ENCODE results near the gene OTOG. TPM values are rescaled to one million over a fixed set of nuclear protein-coding genes. Genes with fewer than 3 reads are reported as not detected.

OTOG gene
- total and polyA plus RNA-seq, 4 donors, result not detected

DNA sequence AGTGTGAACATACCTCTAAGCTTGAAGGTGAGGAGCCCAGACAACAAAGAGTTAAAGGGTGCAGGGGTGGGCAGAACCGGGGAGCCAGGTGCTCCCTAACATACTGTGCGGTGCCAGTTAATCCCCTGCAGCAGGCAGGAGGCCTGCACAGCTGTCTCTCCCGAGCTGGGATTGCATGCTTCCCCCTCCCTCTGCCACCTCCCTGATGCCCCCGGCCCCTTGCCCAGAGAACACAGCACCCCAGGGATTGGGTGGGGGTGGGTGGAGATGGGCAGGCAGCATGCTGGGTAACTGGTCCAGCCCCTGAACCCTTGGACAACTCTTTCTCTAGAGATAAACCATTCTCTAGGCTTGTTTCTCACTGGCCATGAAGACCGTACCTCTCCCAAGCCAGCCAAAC lies 104.6 kb downstream of the OTOG start:
- Histone ChIP-seq H3K36me3 (ENCODE audit: control insufficient read depth in 1 of 2, insufficient read depth in 2 of 2, low read length in 1 of 2) (no peaks in the 10 kb centered on the region), H3K27ac (ENCODE audit: low read depth in 1 of 2, low read length in 2 of 2) (no peak overlapping the region), H3K9me3 (ENCODE audit: control insufficient read depth, low read length) (peaks cover 6% of the 10 kb centered on the region), H3K27me3 (ENCODE audit: control insufficient read depth in 1 of 2, insufficient read depth in 2 of 2, low read length in 1 of 2) (peaks cover 0 to 2% of the 10 kb centered on the region in 2 donors), H3K4me3 (ENCODE audit: low read length in 2 of 2) (no peak overlapping the region), H3K4me1 (ENCODE audit: control insufficient read depth in 1 of 2, insufficient read depth in 2 of 2, low read length in 2 of 2) (no peaks in the 10 kb centered on the region)
- DNase-seq (no peak), ATAC-seq (ENCODE audit: low FRiP score) (no peak)
- intact Hi-C loops (cut with DNase I), result loop anchor here in 1 of 2 donors (1.0 kb wide), 1 partner anchor 43 kb away; no protein-coding TSS in a partner anchor
- 28 to 29% methylated on average over 5 of the region's 5 CpGs for WGBS, 2 donors

DNA sequence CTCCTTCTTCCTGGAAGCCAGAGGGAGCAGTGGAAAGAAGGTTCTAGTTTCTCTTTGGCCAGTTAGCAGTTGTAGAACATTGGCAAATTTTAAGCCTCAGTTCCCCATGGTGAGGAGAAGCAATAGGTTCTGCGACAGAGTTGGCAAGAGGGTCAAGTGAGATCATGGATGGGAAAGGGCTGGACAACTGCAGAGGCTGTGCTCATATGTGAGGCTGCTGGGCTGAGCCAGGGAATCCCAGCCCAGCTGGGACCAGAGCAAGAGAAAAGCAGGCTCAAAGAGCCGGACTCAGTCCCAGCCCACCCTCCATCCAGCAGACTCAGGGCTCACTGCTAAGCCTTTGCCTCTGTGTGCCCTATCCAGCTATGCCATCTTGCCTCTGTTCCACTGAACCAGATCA lies 105.5 kb downstream of the OTOG start:
- Histone ChIP-seq H3K27ac (ENCODE audit: low read depth in 1 of 2, low read length in 2 of 2) (no peak overlapping the region), H3K4me3 (ENCODE audit: low read length in 2 of 2) (no peak overlapping the region), H3K27me3 (ENCODE audit: control insufficient read depth in 1 of 2, insufficient read depth in 2 of 2, low read length in 1 of 2) (peaks cover 0 to 2% of the 10 kb centered on the region in 2 donors), H3K4me1 (ENCODE audit: control insufficient read depth in 1 of 2, insufficient read depth in 2 of 2, low read length in 2 of 2) (no peaks in the 10 kb centered on the region), H3K9me3 (ENCODE audit: control insufficient read depth, low read length) (peaks cover 6% of the 10 kb centered on the region), H3K36me3 (ENCODE audit: control insufficient read depth in 1 of 2, insufficient read depth in 2 of 2, low read length in 1 of 2) (no peaks in the 10 kb centered on the region)
- no peak for ATAC-seq (ENCODE audit: low FRiP score)
- WGBS, 2 donors, result 63 to 68% methylated on average over 2 of the region's 2 CpGs
- no peak for DNase-seq
- intact Hi-C loops (cut with DNase I), result loop anchor here in 1 of 2 donors (1.0 kb wide), 1 partner anchor 42 kb away; no protein-coding TSS in a partner anchor

DNA sequence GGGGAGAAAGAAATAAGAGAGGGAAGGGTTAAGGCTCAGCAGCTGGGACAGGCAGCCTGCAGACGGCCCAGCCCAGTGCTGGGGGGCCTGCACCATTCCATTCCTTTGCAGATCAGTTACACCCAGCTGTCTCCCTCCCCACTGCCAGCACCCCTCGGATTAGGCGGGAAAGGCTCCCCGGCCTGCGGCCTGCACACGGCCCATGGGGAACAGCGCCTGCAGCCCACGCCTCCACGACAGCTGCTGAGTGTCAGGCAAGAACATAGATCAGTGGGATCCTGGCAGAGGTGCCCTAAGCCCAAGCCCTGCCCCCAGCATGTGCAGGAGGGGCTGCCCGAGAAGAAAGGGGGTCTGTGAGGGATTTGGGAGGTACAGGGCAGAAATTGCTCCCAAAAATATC lies 106.6 kb downstream of the OTOG start:
- intact Hi-C loops (cut with DNase I), result no loop called here
- 54 to 56% methylated on average over 10 of the region's 10 CpGs for WGBS, 2 donors
- Histone ChIP-seq H3K4me3 (ENCODE audit: low read length in 2 of 2) (no peak overlapping the region), H3K36me3 (ENCODE audit: control insufficient read depth in 1 of 2, insufficient read depth in 2 of 2, low read length in 1 of 2) (no peaks in the 10 kb centered on the region), H3K4me1 (ENCODE audit: control insufficient read depth in 1 of 2, insufficient read depth in 2 of 2, low read length in 2 of 2) (no peaks in the 10 kb centered on the region), H3K9me3 (ENCODE audit: control insufficient read depth, low read length) (peaks cover 4% of the 10 kb centered on the region), H3K27me3 (ENCODE audit: control insufficient read depth in 1 of 2, insufficient read depth in 2 of 2, low read length in 1 of 2) (peaks cover 0 to 2% of the 10 kb centered on the region in 2 donors), H3K27ac (ENCODE audit: low read depth in 1 of 2, low read length in 2 of 2) (no peak overlapping the region)
- ATAC-seq (ENCODE audit: low FRiP score), result no peak
- DNase-seq, result no peak

DNA sequence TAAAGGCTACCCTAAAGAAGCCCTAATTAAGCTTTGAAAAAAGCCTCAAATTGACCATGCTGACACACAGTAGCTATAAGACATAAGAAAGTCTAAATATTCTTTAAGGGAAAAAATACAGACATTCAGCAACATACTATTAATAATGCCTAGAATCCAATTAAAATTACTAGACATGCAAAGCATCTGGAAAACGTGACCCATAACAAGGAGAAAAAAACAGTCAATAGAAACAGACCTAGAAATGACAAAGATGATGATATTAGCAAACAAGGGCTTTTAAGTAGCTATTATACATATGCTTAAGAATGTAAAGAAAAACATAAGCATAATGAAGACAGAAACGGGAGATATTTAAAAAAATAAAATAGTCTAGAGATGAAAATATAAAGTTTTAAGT lies 108.6 kb downstream of the OTOG start:
- intact Hi-C loops (cut with DNase I), result no loop called here
- no peak overlapping the region for H3K4me3 ChIP-seq (ENCODE audit: low read length in 2 of 2)
- H3K27ac ChIP-seq (ENCODE audit: low read depth in 1 of 2, low read length in 2 of 2), result no peak overlapping the region
- WGBS, 2 donors, result 65 to 74% methylated on average over 2 of the region's 2 CpGs
- no peaks in the 10 kb centered on the region for H3K4me1 ChIP-seq (ENCODE audit: control insufficient read depth in 1 of 2, insufficient read depth in 2 of 2, low read length in 2 of 2)
- no peak for ATAC-seq (ENCODE audit: low FRiP score)
- H3K36me3 ChIP-seq (ENCODE audit: control insufficient read depth in 1 of 2, insufficient read depth in 2 of 2, low read length in 1 of 2), result no peaks in the 10 kb centered on the region
- peaks cover 4% of the 10 kb centered on the region for H3K9me3 ChIP-seq (ENCODE audit: control insufficient read depth, low read length)
- DNase-seq, result no peak
- peaks cover 0 to 2% of the 10 kb centered on the region in 2 donors for H3K27me3 ChIP-seq (ENCODE audit: control insufficient read depth in 1 of 2, insufficient read depth in 2 of 2, low read length in 1 of 2)

DNA sequence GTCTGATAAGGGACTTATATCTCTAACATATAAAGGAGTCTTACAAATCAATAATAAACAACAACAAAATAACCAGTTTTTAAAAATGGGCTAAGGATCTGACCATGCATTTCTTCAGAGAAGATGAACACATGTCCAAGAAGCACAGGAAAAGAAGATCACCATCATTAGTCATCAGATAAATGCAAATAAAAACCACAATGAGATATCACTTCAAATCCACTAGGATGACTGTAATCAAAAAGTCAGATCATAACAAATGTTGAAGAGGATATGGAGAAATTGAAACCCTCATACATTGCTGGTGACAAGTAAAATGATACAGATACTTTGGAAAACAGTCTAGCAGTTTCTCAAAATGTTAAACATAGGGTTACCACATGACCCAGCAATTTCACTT lies 111.2 kb downstream of the OTOG start:
- intact Hi-C loops (cut with DNase I), result no loop called here
- ATAC-seq (ENCODE audit: low FRiP score) (no peak), DNase-seq (no peak)
- Histone ChIP-seq H3K4me1 (ENCODE audit: control insufficient read depth in 1 of 2, insufficient read depth in 2 of 2, low read length in 2 of 2) (no peaks in the 10 kb centered on the region), H3K36me3 (ENCODE audit: control insufficient read depth in 1 of 2, insufficient read depth in 2 of 2, low read length in 1 of 2) (no peaks in the 10 kb centered on the region), H3K27ac (ENCODE audit: low read depth in 1 of 2, low read length in 2 of 2) (no peak overlapping the region), H3K9me3 (ENCODE audit: control insufficient read depth, low read length) (peaks cover 2% of the 10 kb centered on the region), H3K27me3 (ENCODE audit: control insufficient read depth in 1 of 2, insufficient read depth in 2 of 2, low read length in 1 of 2) (no peaks in the 10 kb centered on the region), H3K4me3 (ENCODE audit: low read length in 2 of 2) (no peak overlapping the region)

DNA sequence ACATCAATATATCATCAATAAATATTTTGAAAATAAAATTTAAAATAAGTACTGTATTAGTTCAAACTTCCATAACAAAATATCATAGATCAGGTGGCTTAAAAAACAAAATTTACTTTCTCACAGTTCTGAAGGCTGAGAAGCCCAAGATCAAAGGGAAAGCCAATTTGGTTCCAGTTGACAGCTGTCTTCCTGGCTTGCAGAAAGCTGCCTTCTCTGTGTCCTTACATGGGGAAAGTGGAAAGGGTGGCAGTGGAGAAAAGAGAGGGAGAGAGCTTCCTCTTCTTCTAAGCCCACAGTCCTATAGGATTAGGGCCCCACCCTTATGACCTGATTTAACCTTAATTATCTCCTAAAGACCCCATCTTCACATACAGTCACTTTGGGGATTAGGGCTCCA lies 121.1 kb downstream of the OTOG start:
- no peak for DNase-seq
- Histone ChIP-seq H3K27ac (ENCODE audit: low read depth in 1 of 2, low read length in 2 of 2) (no peak overlapping the region), H3K4me3 (ENCODE audit: low read length in 2 of 2) (no peak overlapping the region), H3K27me3 (ENCODE audit: control insufficient read depth in 1 of 2, insufficient read depth in 2 of 2, low read length in 1 of 2) (no peaks in the 10 kb centered on the region), H3K4me1 (ENCODE audit: control insufficient read depth in 1 of 2, insufficient read depth in 2 of 2, low read length in 2 of 2) (no peaks in the 10 kb centered on the region), H3K36me3 (ENCODE audit: control insufficient read depth in 1 of 2, insufficient read depth in 2 of 2, low read length in 1 of 2) (no peaks in the 10 kb centered on the region), H3K9me3 (ENCODE audit: control insufficient read depth, low read length) (peaks cover 2% of the 10 kb centered on the region)
- intact Hi-C loops (cut with DNase I), result no loop called here
- no peak for ATAC-seq (ENCODE audit: low FRiP score)

DNA sequence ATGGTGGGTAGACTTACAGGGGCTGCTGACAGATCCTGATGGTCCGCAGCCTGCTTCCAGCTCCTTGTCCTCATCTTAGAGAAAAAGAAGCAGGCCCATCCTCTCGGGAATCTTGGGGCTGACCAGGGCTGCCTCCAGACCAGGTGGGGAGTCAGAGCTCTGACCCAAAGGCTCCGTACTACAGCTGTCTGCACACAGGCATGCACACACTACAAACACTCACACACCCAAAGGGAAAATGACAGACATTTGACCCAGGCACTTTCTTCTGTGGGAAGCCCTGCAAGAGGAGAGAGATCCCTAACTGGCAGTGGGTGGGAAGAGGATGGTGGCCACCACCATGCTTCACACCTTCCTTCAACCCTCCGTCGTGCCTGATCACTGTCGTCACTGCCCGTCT lies 125.4 kb downstream of the OTOG start:
- ATAC-seq (ENCODE audit: low FRiP score) (no peak), DNase-seq (no peak)
- intact Hi-C loops (cut with DNase I), result no loop called here
- WGBS, 2 donors, result 75 to 87% methylated on average over 7 of the region's 7 CpGs
- Histone ChIP-seq H3K9me3 (ENCODE audit: control insufficient read depth, low read length) (peaks cover 6% of the 10 kb centered on the region), H3K36me3 (ENCODE audit: control insufficient read depth in 1 of 2, insufficient read depth in 2 of 2, low read length in 1 of 2) (no peaks in the 10 kb centered on the region), H3K4me1 (ENCODE audit: control insufficient read depth in 1 of 2, insufficient read depth in 2 of 2, low read length in 2 of 2) (no peaks in the 10 kb centered on the region), H3K27ac (ENCODE audit: low read depth in 1 of 2, low read length in 2 of 2) (no peak overlapping the region), H3K4me3 (ENCODE audit: low read length in 2 of 2) (no peak overlapping the region), H3K27me3 (ENCODE audit: control insufficient read depth in 1 of 2, insufficient read depth in 2 of 2, low read length in 1 of 2) (peaks cover 0 to 3% of the 10 kb centered on the region in 2 donors)

DNA sequence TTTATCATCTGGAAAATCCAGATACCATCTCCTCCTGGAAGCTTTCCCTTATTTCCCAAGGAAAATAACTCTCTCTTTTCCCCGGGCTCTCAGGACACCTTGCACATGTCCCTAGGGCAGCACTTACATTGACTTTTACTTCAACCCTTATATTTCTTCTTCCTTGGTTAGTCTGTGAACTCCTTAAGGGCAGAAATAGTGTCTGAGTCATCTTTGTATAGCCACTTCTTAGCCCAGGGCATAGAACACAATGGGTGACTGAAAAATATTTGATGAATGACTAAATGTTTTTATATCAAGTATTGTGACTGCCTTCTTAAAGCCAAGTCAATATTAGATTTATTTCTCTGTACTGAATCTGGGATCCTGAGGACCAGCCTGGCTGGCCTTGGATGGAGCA lies 126.9 kb downstream of the OTOG start:
- DNase-seq (no peak), ATAC-seq (ENCODE audit: low FRiP score) (no peak)
- Histone ChIP-seq H3K4me3 (ENCODE audit: low read length in 2 of 2) (no peak overlapping the region), H3K9me3 (ENCODE audit: control insufficient read depth, low read length) (peaks cover 6% of the 10 kb centered on the region), H3K4me1 (ENCODE audit: control insufficient read depth in 1 of 2, insufficient read depth in 2 of 2, low read length in 2 of 2) (no peaks in the 10 kb centered on the region), H3K27me3 (ENCODE audit: control insufficient read depth in 1 of 2, insufficient read depth in 2 of 2, low read length in 1 of 2) (peaks cover 0 to 3% of the 10 kb centered on the region in 2 donors), H3K36me3 (ENCODE audit: control insufficient read depth in 1 of 2, insufficient read depth in 2 of 2, low read length in 1 of 2) (no peaks in the 10 kb centered on the region), H3K27ac (ENCODE audit: low read depth in 1 of 2, low read length in 2 of 2) (no peak overlapping the region)
- intact Hi-C loops (cut with DNase I), result no loop called here
- WGBS, 2 donors, result 64 to 81% methylated on average over 1 of the region's 1 CpG

DNA sequence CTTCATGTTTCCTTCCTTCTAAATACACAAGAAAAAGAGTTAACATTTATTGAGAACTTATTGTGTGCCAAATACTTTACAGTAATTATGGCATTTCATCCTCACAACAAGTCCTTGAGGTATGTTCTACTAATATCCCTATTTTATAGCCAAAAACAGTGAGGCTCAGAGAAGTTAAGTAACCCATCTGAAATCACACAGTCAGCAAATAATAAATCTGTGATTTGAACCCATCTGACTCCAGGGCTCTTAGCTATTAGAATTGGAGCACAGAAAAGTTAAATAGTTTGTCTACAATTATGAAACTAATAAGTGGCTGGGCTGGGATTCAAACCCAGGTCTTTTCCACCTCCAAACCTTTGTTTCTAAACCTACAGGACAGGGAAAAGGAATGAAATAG lies 135.8 kb downstream of the OTOG start:
- Histone ChIP-seq H3K4me1 (ENCODE audit: control insufficient read depth in 1 of 2, insufficient read depth in 2 of 2, low read length in 2 of 2) (no peaks in the 10 kb centered on the region), H3K27ac (ENCODE audit: low read depth in 1 of 2, low read length in 2 of 2) (no peak overlapping the region), H3K36me3 (ENCODE audit: control insufficient read depth in 1 of 2, insufficient read depth in 2 of 2, low read length in 1 of 2) (no peaks in the 10 kb centered on the region), H3K4me3 (ENCODE audit: low read length in 2 of 2) (no peak overlapping the region), H3K27me3 (ENCODE audit: control insufficient read depth in 1 of 2, insufficient read depth in 2 of 2, low read length in 1 of 2) (no peaks in the 10 kb centered on the region), H3K9me3 (ENCODE audit: control insufficient read depth, low read length) (no peaks in the 10 kb centered on the region)
- intact Hi-C loops (cut with DNase I), result no loop called here
- DNase-seq (no peak), ATAC-seq (ENCODE audit: low FRiP score) (no peak)
